K562 (cell line): ENCODE data around the gene KISS1. TPM values are rescaled to one million over a fixed set of nuclear protein-coding genes. Genes with fewer than 3 reads are reported as not detected.
A peak's percentile ranks its signal among the peaks of the same experiment; 100 is the strongest.

Experiments
- EHMT2 ChIP-seq: fragments of 450-650 bp; IDR thresholded peaks from 2 replicates; pipeline ENCODE4 v1.6.1; 2018; ENCODE audit warnings: antibody characterized with exemption
- ELK1 ChIP-seq: sonication (generic); formaldehyde crosslinking; IDR thresholded peaks from 2 replicates; pipeline ENCODE4 v1.8.1; 2022; ENCODE audit warnings: missing genetic modification reagents
- FOXA1 ChIP-seq: fragments of 450-650 bp; IDR thresholded peaks from 2 replicates; pipeline ENCODE4 v1.6.1; 2016; ENCODE audit warnings: mild to moderate bottlenecking, borderline replicate concordance
- GMEB1 ChIP-seq: fragments of 250-450 bp; sonication (Bioruptor Pico); IDR thresholded peaks from 2 replicates; pipeline ENCODE4 v1.4.0; 2020; ENCODE audit warnings: mild to moderate bottlenecking
- HSF4 ChIP-seq: fragments of 250-450 bp; sonication (Bioruptor Pico); IDR thresholded peaks from 2 replicates; pipeline ENCODE4 v2.1.2; 2022; ENCODE audit warnings: mild to moderate bottlenecking, moderate library complexity, borderline replicate concordance
- ID3 ChIP-seq, 2 experiments: fragments of 250-450 bp in 1 of 2; fragments of 450-650 bp in 1 of 2; sonication (Bioruptor Pico) in 1 of 2; IDR thresholded peaks; 2 replicates each; pipeline versions ENCODE4 v1.6.1 to v1.8.0; 2016 to 2021; ENCODE audit warnings: mild to moderate bottlenecking in 2 of 2, moderate library complexity in 2 of 2, missing compliant biosample characterization in 1 of 2, missing genetic modification characterization in 1 of 2
- KLF10 ChIP-seq: fragments of 250-450 bp; sonication (Bioruptor Pico); IDR thresholded peaks from 2 replicates; pipeline ENCODE4 v1.6.1; 2021; ENCODE audit warnings: matching md5 sums
- NFRKB ChIP-seq: fragments of 450-650 bp; IDR thresholded peaks from 2 replicates; pipeline ENCODE4 v1.6.1; 2016; ENCODE audit warnings: low read depth
- PCBP2 ChIP-seq: fragments of 200-400 bp; formaldehyde crosslinking; IDR thresholded peaks from 2 replicates; pipeline ENCODE4 v1.6.1; 2018; ENCODE audit warnings: low read length, low read depth, mild to moderate bottlenecking, moderate library complexity; ENCODE audit not compliant: poor library complexity, severe bottlenecking
- RAD51 ChIP-seq: fragments of 450-650 bp; IDR thresholded peaks from 2 replicates; pipeline ENCODE4 v1.7.1; 2016; ENCODE audit warnings: low read depth, mild to moderate bottlenecking, borderline replicate concordance
- TCF15 ChIP-seq: fragments of 250-450 bp; sonication (Bioruptor Pico); IDR thresholded peaks from 2 replicates; pipeline ENCODE4 v1.8.0; 2022; ENCODE audit warnings: moderate library complexity, mild to moderate bottlenecking, inconsistent platforms
- WHSC1 ChIP-seq: IDR thresholded peaks from one replicate; pipeline ENCODE4 v1.6.1; 2012; ENCODE audit warnings: low read length, control low read depth, inconsistent platforms
- ZBTB11 ChIP-seq, 3 experiments: fragments of 200-800 bp in 1 of 3; fragments of 250-450 bp in 1 of 3; fragments of 450-650 bp in 1 of 3; sonication (Bioruptor Pico) in 1 of 3; sonication (Bioruptor generic) in 1 of 3; formaldehyde crosslinking in 1 of 3; IDR thresholded peaks; 2 replicates each; pipeline versions ENCODE4 v1.6.1 to v1.8.0; 2016 to 2022; ENCODE audit warnings: mild to moderate bottlenecking in 2 of 3, missing genetic modification characterization in 2 of 3, missing compliant biosample characterization in 1 of 3, moderate library complexity in 1 of 3
- ZBTB5 ChIP-seq: fragments of 450-650 bp; IDR thresholded peaks from 2 replicates; pipeline ENCODE4 v1.6.1; 2017; ENCODE audit warnings: antibody characterized with exemption
- ZC3H8 ChIP-seq: fragments of 450-650 bp; IDR thresholded peaks from 2 replicates; pipeline ENCODE4 v1.6.1; 2017
- ZNF174 ChIP-seq: fragments of 250-450 bp; sonication (Bioruptor Pico); IDR thresholded peaks from 2 replicates; pipeline ENCODE4 v1.4.0; 2020; ENCODE audit warnings: mild to moderate bottlenecking
- ZNF766 ChIP-seq: fragments of 200-800 bp; sonication (Bioruptor generic); conservative IDR thresholded peaks from 2 replicates; pipeline ENCODE4 v1.6.1; 2016; ENCODE audit warnings: missing genetic modification characterization, missing compliant biosample characterization
- polyA plus RNA-seq, 8 experiments: library from polyadenylated mRNA; depleted of rRNA in 4 of 8; stranded (reverse) in 5 of 8; unstranded in 3 of 8; fragments of >200 nt; fragmentation: Nextera tagmentation in 2 of 8; fragmentation: Illumina TruSeq in 1 of 8; extraction: Ambion mirVana in 2 of 8; extraction: Trizol in 1 of 8; gene quantifications; 2 replicates each; pipeline versions ENCODE4 v1.2.1 to v1.2.3, GENCODE V29; 2011 to 2014; ENCODE audit warnings: inconsistent platforms in 1 of 8, missing spikeins in 1 of 8
- total RNA-seq, 7 experiments: library from RNA; depleted of rRNA in 6 of 7; stranded (reverse); fragments of >200 nt in 6 of 7; fragmentation: Illumina TruSeq in 2 of 7; extraction: Trizol in 2 of 7; gene quantifications; 2 replicates each; pipeline versions ENCODE4 v1.2.1 to v1.2.3, GENCODE V29; 2011 to 2021; ENCODE audit warnings: low replicate concordance in 1 of 7

KISS1 gene
- total and polyA plus RNA-seq, 9 of the 15 experiments (the other 6 are each of a cell fraction or from before 2014, with no cell fraction given), result 0.31 TPM; not detected in 8

- TF ChIP-seq RAD51 (no peak), ZNF766 (peak; percentile 96), ZC3H8 (no peak), EHMT2 (no peak), WHSC1 (no peak), ZNF174 (CRISPR knock-in tag) (0 out of 2 replicates have a peak, but pooled peaks have one; percentile 79), TCF15 (CRISPR knock-in tag) (no peak), NFRKB (no peak), ID3 (CRISPR knock-in tag; IDR thresholded peaks at IDR 0.05) (no peak), ID3 (tag; IDR thresholded peaks at IDR 0.05) (0 out of 2 replicates have a peak, but pooled peaks have one; percentile 41), GMEB1 (CRISPR knock-in tag) (peak; percentile 55), FOXA1 (no peak), ELK1 (CRISPR knock-in tag) (no peak), ZBTB5 (no peak), ZBTB11 (CRISPR knock-in tag; IDR thresholded peaks at IDR 0.05) (peak in 1 of 3 experiments; percentile 84; a peak in 2 of 6 replicates), KLF10 (CRISPR knock-in tag) (no peak), PCBP2 (no peak), HSF4 (CRISPR knock-in tag) (peak; percentile 69; the same call in 1 of the 2 replicates)
These were observed 24.5 kb downstream of the KISS1 start (continued) for GRCh38 chr1:204171751-204172178.
